ENCODE measurements around the gene CEACAM19. TPM values are rescaled to one million over a fixed set of nuclear protein-coding genes. Genes with fewer than 3 reads are reported as not detected.

CEACAM19 gene
- total RNA-seq, 1 experiment from 2014 or later, result 67.8 TPM

DNA sequence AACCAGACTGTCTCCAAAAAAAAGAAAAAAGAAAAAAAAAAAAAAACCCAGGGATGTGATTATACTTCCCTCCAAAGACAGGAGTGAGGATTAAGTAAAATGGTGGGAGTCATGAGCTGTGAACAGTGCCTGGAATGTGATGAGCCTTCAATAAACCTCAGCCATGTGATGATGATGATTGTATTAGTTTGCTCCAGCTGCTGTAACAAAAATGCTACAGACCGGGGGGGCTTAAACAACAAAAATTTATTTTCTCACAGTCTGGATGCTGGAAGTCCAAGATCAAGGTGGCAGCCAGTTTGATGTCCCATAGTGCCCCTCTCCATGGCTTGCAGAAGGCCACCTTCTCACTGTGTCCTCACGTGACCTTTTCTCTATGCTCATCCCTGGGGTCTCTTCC, 36.5 kb upstream of the CEACAM19 start:
- CTCF ChIA-PET, result interaction anchor here (1.3 to 1.9 kb wide), 2 partner anchors 9 to 17 kb away, joined by 3 to 7 read pairs; no protein-coding TSS in a partner anchor
- H3K27me3 Mint-ChIP-seq (ENCODE audit: unreplicated experiment), result no peaks in the 10 kb centered on the region
- no peak overlapping the region for H3K27ac Mint-ChIP-seq (ENCODE audit: unreplicated experiment)
- H3K4me3 Mint-ChIP-seq (ENCODE audit: low read depth, unreplicated experiment), result no peak overlapping the region
- DNase-seq, result no peak
- H3K9me3 Mint-ChIP-seq (ENCODE audit: low read depth, unreplicated experiment), result peaks cover 2% of the 10 kb centered on the region
- no TSS peak for BruUV-seq (replicated peaks)
- H3K36me3 Mint-ChIP-seq (ENCODE audit: insufficient read depth, unreplicated experiment), result peaks cover 57% of the 10 kb centered on the region
- H3K4me1 Mint-ChIP-seq (ENCODE audit: low read depth, unreplicated experiment), result peaks cover 46% of the 10 kb centered on the region
- intact Hi-C loops (cut with micrococcal nuclease; ENCODE audit: unreplicated experiment), result no loop called here
- TF ChIP-seq, protein P1, sequence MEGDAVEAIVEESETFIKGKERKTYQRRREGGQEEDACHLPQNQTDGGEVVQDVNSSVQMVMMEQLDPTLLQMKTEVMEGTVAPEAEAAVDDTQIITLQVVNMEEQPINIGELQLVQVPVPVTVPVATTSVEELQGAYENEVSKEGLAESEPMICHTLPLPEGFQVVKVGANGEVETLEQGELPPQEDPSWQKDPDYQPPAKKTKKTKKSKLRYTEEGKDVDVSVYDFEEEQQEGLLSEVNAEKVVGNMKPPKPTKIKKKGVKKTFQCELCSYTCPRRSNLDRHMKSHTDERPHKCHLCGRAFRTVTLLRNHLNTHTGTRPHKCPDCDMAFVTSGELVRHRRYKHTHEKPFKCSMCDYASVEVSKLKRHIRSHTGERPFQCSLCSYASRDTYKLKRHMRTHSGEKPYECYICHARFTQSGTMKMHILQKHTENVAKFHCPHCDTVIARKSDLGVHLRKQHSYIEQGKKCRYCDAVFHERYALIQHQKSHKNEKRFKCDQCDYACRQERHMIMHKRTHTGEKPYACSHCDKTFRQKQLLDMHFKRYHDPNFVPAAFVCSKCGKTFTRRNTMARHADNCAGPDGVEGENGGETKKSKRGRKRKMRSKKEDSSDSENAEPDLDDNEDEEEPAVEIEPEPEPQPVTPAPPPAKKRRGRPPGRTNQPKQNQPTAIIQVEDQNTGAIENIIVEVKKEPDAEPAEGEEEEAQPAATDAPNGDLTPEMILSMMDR (IDR thresholded peaks at IDR 0.05; ENCODE audit: unreplicated experiment), result no peak

DNA sequence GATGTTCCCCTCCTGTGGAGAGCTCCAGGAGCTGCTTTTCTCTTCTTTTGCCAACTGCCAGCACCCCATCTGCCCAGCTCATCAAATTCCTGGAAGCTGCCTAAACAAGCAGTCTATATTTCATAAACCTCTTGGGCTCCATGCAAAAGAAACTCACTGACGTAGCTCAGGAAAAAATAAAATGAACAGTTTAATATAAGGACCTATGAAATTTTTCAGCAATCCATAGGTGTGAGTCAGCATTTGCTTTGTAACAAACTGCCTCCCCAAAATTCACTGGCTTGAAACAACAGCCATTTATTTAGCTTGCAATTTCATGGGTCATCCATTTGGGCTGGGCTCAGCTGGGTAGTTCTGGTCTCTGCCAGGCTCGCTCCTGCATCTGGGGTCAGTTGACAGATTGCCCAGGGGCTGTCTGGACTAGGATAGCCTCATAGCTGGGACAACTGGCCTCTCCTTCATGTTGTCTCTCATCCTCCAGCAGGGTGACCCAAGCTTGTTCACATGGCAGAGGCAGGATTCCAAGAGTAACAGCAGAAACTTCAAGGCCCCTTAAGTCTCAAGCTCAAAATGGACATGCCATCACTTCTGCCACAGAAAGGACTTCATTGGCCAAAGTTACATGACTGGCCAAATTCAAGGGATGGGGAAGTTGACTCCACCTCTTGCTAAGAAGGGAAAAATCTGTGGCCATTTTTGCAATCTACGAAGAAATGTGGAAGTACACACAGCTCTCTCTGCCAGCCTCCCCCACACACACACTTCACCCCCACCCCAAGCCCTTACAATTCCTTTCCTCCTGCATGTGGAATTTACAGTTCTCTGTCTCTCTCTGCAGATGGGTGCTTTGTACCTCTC, 35.5 kb upstream of the CEACAM19 start:
- H3K9me3 Mint-ChIP-seq (ENCODE audit: low read depth, unreplicated experiment), result peaks cover 2% of the 10 kb centered on the region
- intact Hi-C loops (cut with micrococcal nuclease; ENCODE audit: unreplicated experiment), result no loop called here
- BruUV-seq (replicated peaks), result no TSS peak

DNA sequence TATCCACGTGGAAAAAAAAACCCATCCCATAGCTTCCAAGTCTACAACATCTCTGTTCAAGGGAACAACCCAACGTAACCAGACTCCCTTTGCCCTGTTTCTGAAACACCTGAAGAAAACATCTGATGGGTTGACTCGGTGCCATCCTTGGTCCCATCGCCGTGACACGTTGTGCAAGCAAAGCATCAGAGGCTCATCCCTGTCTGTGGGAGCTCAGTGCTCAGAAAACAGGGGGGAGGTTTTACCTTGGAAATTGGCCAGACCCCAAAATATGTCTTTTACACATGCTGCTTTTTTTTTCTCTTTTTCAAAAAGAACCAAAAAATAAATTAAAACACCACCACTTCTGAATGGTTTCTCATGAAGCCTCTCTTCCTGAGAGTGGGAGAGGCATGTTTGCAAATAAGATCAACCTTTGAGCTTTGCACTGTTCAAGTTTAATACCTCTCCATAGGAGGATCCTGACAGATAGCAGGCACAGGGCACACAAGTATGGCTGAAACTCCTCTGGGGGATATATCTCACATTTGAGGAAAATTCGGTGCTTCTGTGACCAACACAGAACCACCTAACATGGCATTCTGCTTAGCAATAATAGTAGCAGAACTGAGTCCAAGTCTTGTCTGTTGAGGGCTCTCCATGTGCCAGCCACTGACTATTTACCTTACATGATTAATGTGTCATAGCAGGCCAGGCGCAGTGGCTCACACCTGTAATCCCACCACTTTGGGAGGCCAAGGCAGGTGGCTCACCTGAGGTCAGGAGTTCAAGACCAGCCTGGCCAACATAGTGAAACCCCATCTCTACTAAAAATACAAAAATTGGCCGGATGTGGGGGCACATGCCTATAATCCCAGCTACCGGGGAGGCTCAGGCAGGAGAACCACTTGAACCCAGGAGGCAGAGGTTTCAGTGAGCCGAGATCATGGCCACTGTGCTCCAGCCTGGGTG, 34.6 kb upstream of the CEACAM19 start:
- TF ChIP-seq, protein P1 (IDR thresholded peaks at IDR 0.05; ENCODE audit: unreplicated experiment), result no peak
- Mint-ChIP-seq H3K9me3 (ENCODE audit: low read depth, unreplicated experiment) (peaks cover 2% of the 10 kb centered on the region), H3K4me1 (ENCODE audit: low read depth, unreplicated experiment) (peaks cover 65% of the 10 kb centered on the region), H3K4me3 (ENCODE audit: low read depth, unreplicated experiment) (no peak overlapping the region), H3K27ac (ENCODE audit: unreplicated experiment) (no peak overlapping the region), H3K27me3 (ENCODE audit: unreplicated experiment) (no peaks in the 10 kb centered on the region), H3K36me3 (ENCODE audit: insufficient read depth, unreplicated experiment) (peaks cover 44% of the 10 kb centered on the region)
- no TSS peak for BruUV-seq (replicated peaks)
- CTCF ChIA-PET, result interaction anchor here (0.8 to 1.9 kb wide), 5 partner anchors 10 to 66 kb away, joined by 3 to 7 read pairs (median 3); no protein-coding TSS in a partner anchor
- DNase-seq, result no peak
- intact Hi-C loops (cut with micrococcal nuclease; ENCODE audit: unreplicated experiment), result no loop called here

More for the DNA sequence above, 35.5 kb upstream of the CEACAM19 start:
- no peak overlapping the region for H3K27ac Mint-ChIP-seq (ENCODE audit: unreplicated experiment)
- peaks cover 56% of the 10 kb centered on the region for H3K4me1 Mint-ChIP-seq (ENCODE audit: low read depth, unreplicated experiment)
- CTCF ChIA-PET, result interaction anchor here (0.8 to 1.9 kb wide), 6 partner anchors 10 to 65 kb away, joined by 3 to 7 read pairs (median 3); no protein-coding TSS in a partner anchor
- H3K36me3 Mint-ChIP-seq (ENCODE audit: insufficient read depth, unreplicated experiment), result peaks cover 48% of the 10 kb centered on the region
- no peak overlapping the region for H3K4me3 Mint-ChIP-seq (ENCODE audit: low read depth, unreplicated experiment)
- H3K27me3 Mint-ChIP-seq (ENCODE audit: unreplicated experiment), result no peaks in the 10 kb centered on the region
- TF ChIP-seq, protein P1 (IDR thresholded peaks at IDR 0.05; ENCODE audit: unreplicated experiment), result no peak
- DNase-seq, result no peak

DNA sequence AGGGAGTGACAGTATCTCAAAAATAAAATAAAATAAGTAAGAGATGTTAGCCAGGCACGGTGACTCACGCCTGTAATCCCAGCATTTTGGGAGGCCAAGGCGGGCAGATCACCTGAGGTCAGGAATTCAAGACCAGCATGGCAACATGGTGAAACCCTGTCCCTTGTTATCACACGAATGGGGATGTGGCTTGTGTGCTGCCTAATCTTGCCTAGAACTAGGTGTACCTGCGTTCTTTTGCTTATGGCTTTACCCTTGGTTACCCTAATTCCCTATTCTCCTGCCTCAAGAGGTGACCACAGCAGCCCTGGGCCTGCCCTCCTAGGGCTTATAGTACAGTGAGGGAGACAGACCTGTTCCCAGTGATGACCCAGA, 33.9 kb upstream of the CEACAM19 start:
- TF ChIP-seq, protein P1 (IDR thresholded peaks at IDR 0.05; ENCODE audit: unreplicated experiment), result no peak
- peaks cover 2% of the 10 kb centered on the region for H3K9me3 Mint-ChIP-seq (ENCODE audit: low read depth, unreplicated experiment)
- H3K36me3 Mint-ChIP-seq (ENCODE audit: insufficient read depth, unreplicated experiment), result peaks cover 37% of the 10 kb centered on the region
- CTCF ChIA-PET, result no interaction called here
- peaks cover 71% of the 10 kb centered on the region for H3K4me1 Mint-ChIP-seq (ENCODE audit: low read depth, unreplicated experiment)
- H3K4me3 Mint-ChIP-seq (ENCODE audit: low read depth, unreplicated experiment), result peak overlapping the region; percentile 33
- intact Hi-C loops (cut with micrococcal nuclease; ENCODE audit: unreplicated experiment), result no loop called here
- H3K27ac Mint-ChIP-seq (ENCODE audit: unreplicated experiment), result peak overlapping the region; percentile 76
- no peak for DNase-seq
- BruUV-seq (replicated peaks), result no TSS peak
- H3K27me3 Mint-ChIP-seq (ENCODE audit: unreplicated experiment), result no peaks in the 10 kb centered on the region

Data from Calu3 (cell line).